Right forelimb (tissue), 1 donor: ENCODE measurements around the gene RBP3.

Experiments
- DNase-seq: peaks from one replicate; pipeline ENCODE4 v3.0.0-alpha.2; 2018

The RBP3 gene

GRCh38 chr10:47319784-47320183, 28.4 kb upstream of the RBP3 start:
- DNase-seq: no peak

GRCh38 chr10:47320812-47321211, 27.4 kb upstream of the RBP3 start:
- no peak for DNase-seq

DNA sequence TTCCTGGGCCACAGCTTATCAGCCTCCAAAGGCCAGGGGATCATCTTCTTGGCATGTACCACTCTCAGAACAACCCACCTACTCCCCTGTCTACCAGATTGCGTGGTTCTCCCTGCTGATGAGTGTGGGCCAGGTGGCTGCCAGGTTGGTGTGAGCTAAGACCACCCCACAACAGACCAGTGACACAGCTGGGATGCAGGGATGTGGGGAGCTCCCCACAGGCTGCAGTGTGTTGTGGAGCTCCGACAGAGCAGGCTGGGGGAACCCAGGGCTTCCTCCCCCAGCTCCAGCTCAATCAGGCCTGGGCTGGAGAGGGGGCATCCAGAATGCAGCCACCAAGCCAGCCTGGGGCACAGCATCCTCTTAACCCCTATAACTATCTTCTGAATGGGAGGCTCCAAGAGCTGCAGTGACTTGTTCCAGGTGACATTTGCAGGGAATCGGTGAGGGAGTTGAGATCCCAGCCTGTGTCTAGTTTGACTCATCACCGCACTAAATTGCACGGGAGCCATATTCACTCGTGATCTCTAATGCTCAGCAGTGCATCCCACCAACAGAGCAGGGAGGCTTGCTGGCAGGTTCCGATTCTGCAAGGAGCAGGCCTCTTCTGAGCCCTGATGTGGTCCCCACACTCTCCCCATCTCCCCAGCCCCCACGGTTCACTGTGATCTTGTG, 26.5 kb upstream of the RBP3 start:
- DNase-seq: no peak

GRCh38 chr10:47322300-47323061, 25.7 kb upstream of the RBP3 start, which contains the start of gene GDF2:
Gene GDF2 (plus strand): TSS chr10:47322454. CDS start chr10:47322669, 215 bp downstream.
- no peak for DNase-seq

DNA sequence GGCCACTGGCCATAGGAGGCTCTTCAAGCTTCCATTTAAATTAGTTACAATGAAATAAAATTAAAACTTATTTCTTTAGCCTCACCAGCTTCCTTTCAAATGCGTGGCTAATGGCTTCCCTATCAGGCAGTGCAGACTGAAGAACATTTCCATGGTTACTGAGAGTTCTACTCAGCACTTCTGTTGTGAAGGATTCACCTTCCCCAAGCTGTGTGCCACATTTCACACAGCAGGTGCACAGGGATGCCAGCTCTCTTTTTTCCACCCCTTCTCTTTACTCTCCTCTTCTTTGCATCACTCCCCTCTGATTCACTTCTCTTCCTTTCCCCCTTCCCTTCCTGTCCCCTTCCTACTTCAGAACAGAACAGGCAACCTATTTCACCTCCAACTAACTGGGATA, 25.1 kb upstream of the RBP3 start:
- no peak for DNase-seq

GRCh38 chr10:47323636-47324296, 24.4 kb upstream of the RBP3 start:
- no peak for DNase-seq

- no peak for DNase-seq
These were observed 22.6 kb upstream of the RBP3 start for GRCh38 chr10:47325303-47326291.

DNA sequence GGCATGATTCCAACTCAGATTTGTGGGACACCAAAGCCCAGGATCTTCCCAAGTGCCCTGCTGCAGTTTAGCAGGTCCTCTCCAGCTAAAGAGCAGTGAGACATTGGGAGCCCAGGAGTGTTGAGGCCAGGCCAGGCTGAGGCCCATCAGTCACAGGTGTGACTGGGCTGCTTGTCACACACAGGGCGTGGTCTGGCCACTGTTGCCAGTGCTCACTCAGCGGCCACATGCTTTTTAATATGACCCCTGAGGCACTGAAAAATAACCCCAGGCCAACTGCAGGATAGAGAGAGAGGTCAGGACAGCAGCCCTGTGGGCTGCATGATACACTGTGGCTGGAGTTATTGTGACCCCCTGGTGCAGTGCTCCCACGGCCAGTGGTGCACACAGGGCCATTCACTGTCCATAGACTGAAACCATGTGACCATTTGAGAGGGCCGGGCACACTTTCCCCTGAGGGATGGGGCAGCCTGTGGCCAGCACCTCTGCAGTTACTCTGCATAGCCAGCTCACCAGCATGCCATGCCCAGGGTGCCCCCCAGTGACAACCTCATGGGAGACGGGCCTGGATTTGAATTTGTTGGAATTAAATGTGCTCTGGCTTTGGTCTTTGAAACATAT, 21.7 kb upstream of the RBP3 start:
- no peak for DNase-seq

DNA sequence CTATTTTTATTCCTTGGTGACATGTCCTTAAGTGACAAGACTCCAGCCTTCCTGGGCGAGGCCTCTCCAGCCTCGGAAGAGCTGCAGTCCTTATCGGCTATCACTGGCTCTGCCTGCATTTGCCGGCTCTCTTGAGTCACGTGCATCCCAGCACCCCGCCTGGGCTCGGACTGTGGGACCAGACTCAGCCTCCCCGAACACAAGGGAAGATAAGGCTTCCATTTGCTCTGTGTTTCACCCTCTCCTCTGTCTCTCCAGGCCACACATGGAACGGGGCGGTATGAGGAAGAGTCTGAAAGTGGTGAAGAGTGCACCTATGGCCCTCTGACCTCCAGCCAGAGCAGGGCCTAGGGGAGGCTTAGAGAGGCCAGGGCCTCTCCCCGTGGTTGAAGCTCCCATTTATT, 21.2 kb upstream of the RBP3 start:
- no peak for DNase-seq

DNA sequence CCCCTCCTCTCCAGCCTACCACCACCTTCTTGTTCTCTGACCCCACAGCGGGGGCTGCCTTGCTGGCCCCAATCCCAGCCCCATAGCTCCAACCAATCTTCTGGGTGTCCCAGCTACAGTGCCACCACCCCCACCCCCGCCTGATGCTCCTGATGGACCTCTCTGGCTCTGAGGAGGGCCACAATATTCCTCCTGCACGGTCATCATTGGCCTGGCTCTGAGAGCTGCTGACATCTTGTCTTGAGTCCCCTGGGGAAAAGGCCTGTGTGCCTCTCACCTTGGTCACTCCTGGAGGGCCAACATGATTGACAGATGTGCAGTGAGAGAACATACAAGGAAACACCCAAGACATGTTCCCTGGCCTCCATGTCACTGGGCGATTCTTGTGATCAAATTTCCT, 18.3 kb upstream of the RBP3 start:
- DNase-seq: no peak

- no peak for DNase-seq
These were observed 17.8 kb upstream of the RBP3 start for GRCh38 chr10:47330366-47330765.

DNA sequence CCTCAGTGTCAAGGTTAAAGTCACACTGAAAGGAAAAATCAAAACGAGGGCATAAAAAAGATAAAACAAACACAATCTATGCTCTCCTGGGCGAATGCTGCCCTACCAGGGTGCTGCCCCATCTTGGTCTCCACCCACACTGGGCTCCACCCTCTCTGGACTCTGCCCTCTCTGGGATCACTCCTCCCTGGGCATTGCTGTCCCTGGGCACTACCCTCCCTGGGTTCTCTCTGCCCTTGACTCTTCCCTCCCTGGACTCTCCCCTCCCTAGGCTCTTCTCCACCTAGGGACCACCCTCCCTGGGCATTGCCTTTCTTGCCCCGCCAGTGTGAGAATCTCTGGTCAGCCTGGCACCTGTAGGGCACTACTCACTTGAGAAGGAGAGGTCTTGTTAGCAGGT, 17.4 kb upstream of the RBP3 start:
- DNase-seq: no peak

- no peak for DNase-seq
These were observed 16.7 kb upstream of the RBP3 start for GRCh38 chr10:47331491-47331890.

- DNase-seq: no peak
These were observed 16.2 kb upstream of the RBP3 start for GRCh38 chr10:47331954-47332353.

- DNase-seq: no peak
These were observed 15.8 kb upstream of the RBP3 start for GRCh38 chr10:47332371-47332770.

- no peak for DNase-seq
These were observed 15.2 kb upstream of the RBP3 start for GRCh38 chr10:47332946-47333345.

- no peak for DNase-seq
These were observed 14.6 kb upstream of the RBP3 start for GRCh38 chr10:47333532-47333931.

- no peak for DNase-seq
These were observed 13.5 kb upstream of the RBP3 start for GRCh38 chr10:47334466-47335295.

DNA sequence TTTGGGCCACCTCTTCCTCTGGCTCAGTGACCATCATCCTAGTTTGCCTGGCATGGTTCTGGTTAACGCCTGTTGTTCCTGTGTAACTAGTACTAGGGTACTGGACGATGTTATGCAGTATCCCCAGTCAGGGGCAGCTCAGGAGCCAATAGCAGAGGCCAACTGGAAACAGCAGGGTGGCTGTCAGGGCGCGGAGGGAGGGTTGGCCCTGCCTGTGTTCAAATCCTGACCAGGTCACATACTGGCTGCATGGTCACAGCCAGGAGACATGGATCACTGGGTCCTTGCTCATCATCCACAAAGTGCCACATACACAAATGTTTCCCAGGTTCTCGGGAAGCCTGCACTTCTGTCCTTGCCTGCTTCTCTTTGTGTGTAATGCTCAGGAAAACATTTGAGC, 12.3 kb upstream of the RBP3 start:
- DNase-seq: no peak

DNA sequence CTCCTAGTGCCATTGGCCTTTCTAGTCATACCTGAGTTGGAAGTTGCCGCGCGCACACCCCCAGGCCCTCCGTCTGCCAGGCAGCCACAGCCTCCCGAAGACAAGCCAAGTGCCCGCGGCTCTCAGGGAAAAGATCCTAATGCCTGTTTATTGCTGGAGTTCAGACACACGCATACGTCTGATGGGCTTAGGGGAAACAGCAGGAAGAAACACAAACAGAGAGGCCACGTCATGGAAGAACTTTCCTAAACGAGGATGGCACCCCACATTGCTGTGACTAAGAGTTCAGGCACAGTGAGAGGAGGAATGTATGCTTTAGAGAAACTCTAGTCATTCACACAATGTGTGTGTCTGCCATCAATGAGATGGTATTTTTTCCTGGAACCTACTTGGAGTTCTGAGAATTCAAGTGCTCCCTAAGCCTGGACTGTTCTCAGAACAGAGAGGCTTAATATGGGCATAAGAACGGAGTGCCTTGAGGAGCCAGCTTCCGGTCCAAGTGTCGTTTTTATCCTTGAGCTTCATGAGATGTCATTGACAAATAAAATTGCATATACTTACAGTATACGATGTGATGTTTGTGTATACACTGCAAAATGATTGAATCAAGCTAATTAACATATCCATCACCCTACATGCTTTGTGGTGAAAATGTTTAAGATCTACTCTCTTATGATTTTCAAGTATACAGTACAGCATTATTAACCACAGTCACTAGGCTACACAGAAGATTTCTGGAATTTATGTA, 11.6 kb upstream of the RBP3 start:
- no peak for DNase-seq

DNA sequence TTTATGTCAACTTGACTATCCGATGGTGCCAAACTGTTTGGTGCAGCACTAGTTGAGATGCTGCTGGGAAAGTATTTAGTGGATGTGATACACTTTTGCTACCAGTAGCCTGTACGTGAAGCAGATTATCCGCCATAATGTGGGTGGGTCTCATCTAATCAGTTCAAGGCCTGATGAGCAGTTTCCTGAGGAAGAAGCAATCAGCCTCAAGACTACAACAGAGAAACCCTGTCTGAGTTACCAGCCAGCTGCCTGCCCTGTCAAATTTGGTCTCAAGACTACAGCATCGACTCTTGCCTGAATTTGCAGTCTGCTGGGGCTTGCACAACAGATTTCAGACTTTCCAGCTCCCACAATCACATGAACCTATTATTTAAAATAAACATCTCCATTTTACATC, 10.9 kb upstream of the RBP3 start:
- DNase-seq: no peak
